IMR-90 (cell line): ENCODE results near the gene AAGAB. TPM values are rescaled to one million over a fixed set of nuclear protein-coding genes. Genes with fewer than 3 reads are reported as not detected.

Experiments used
- ATAC-seq: fragments of 200-7000 bp; cut with Tn5 transposase; 2 replicates; pipeline ENCODE4 v1.9.1; 2020; ENCODE audit warnings: low read depth, mild to moderate bottlenecking, moderate library complexity
- BruUV-seq: library from RNA; stranded (reverse); fragments of 400-500 nt; replicated peaks from 2 replicates; lab custom pipeline; 2021; lab: Mats Ljungman, UMichigan
- CTCF ChIA-PET: fragments of 300-600 bp; formaldehyde crosslinking; extraction: SDS; loops from one replicate; lab custom pipeline; 2021; ENCODE audit warnings: antibody characterized with exemption; lab: Yijun Ruan, JAX
- POLR2A ChIA-PET: fragments of 300-600 bp; sonication (Branson Sonifier 250); formaldehyde crosslinking; loops from one replicate; lab custom pipeline; 2022; ENCODE audit warnings: antibody characterized with exemption; ENCODE audit not compliant: unreplicated experiment; lab: Charles Lee
- DNase-seq: peaks from one replicate; pipeline ENCODE4 v3.0.0; 2013
- H2AFZ ChIP-seq: replicated peaks from 2 replicates; pipeline ENCODE3; 2013; ENCODE audit warnings: low read length, mild to moderate bottlenecking; ENCODE audit not compliant: poor library complexity
- H2AK5ac ChIP-seq: 2 replicates; pipeline ENCODE4 v1.6.1; 2013; ENCODE audit warnings: low read depth, low read length, inconsistent platforms
- H2AK9ac ChIP-seq: replicated peaks from 2 replicates; pipeline ENCODE3; 2013; ENCODE audit warnings: mild to moderate bottlenecking, low read depth, low read length, moderate library complexity; ENCODE audit not compliant: poor library complexity
- H2BK120ac ChIP-seq: 2 replicates; pipeline ENCODE4 v1.6.1; 2013; ENCODE audit warnings: low read depth, low read length, inconsistent platforms
- H2BK15ac ChIP-seq: 3 replicates; pipeline ENCODE4 v1.6.1; 2013; ENCODE audit warnings: low read depth, low read length, inconsistent platforms
- H2BK20ac ChIP-seq: 2 replicates; pipeline ENCODE4 v1.6.1; 2013; ENCODE audit warnings: low read depth, mild to moderate bottlenecking, inconsistent platforms, low read length, moderate library complexity
- H2BK5ac ChIP-seq: 2 replicates; pipeline ENCODE4 v1.6.1; 2013; ENCODE audit warnings: mild to moderate bottlenecking, low read depth, low read length, inconsistent platforms; ENCODE audit not compliant: poor library complexity, severe bottlenecking
- H3K14ac ChIP-seq: replicated peaks from 2 replicates; pipeline ENCODE4 v1.6.1; 2013; ENCODE audit warnings: low read depth, low read length, inconsistent platforms
- H3K18ac ChIP-seq: 2 replicates; pipeline ENCODE4 v1.6.1; 2013; ENCODE audit warnings: low read depth, low read length, control low read depth
- H3K23ac ChIP-seq: 2 replicates; pipeline ENCODE4 v1.6.1; 2013; ENCODE audit warnings: low read depth, low read length, inconsistent platforms
- H3K27ac ChIP-seq: 2 replicates; pipeline ENCODE4 v1.5.1; 2013; ENCODE audit warnings: mild to moderate bottlenecking, control low read depth, low read length; ENCODE audit not compliant: insufficient read depth
- H3K27me3 ChIP-seq: 2 replicates; pipeline ENCODE4 v1.6.1; 2013; ENCODE audit warnings: low read length; ENCODE audit not compliant: control insufficient read depth, insufficient read depth
- H3K36me3 ChIP-seq: 2 replicates; pipeline ENCODE4 v1.6.1; 2013; ENCODE audit warnings: low read length, mixed read lengths; ENCODE audit not compliant: control insufficient read depth, insufficient read depth
- H3K4ac ChIP-seq: 2 replicates; pipeline ENCODE4 v1.6.1; 2013; ENCODE audit warnings: low read depth, low read length, inconsistent platforms
- H3K4me1 ChIP-seq: 2 replicates; pipeline ENCODE4 v1.6.1; 2013; ENCODE audit warnings: low read length, mixed read lengths; ENCODE audit not compliant: control insufficient read depth, insufficient read depth
- H3K4me2 ChIP-seq: 2 replicates; pipeline ENCODE4 v1.6.1; 2013; ENCODE audit warnings: low read depth, mild to moderate bottlenecking, control low read depth, low read length, moderate library complexity
- H3K4me3 ChIP-seq: 2 replicates; pipeline ENCODE4 v1.5.1; 2013; ENCODE audit warnings: low read depth, mild to moderate bottlenecking, control low read depth, low read length, moderate library complexity; ENCODE audit not compliant: insufficient read depth
- H3K56ac ChIP-seq: 2 replicates; pipeline ENCODE4 v1.6.1; 2013; ENCODE audit warnings: low read length, inconsistent platforms; ENCODE audit not compliant: insufficient read depth; ENCODE audit errors: extremely low read depth
- H3K79me1 ChIP-seq, 2 experiments: 2 replicates each; pipeline ENCODE4 v1.6.1; 2013; ENCODE audit warnings: low read length in 2 of 2, inconsistent platforms in 1 of 2, low read depth in 1 of 2
- H3K9ac ChIP-seq: 2 replicates; pipeline ENCODE4 v1.6.1; 2013; ENCODE audit warnings: low read depth, low read length, control low read depth
- H3K9me1 ChIP-seq: 2 replicates; pipeline ENCODE4 v1.6.1; 2013; ENCODE audit warnings: low read length, inconsistent platforms; ENCODE audit not compliant: insufficient read depth
- H3K9me3 ChIP-seq: 2 replicates; pipeline ENCODE4 v1.6.1; 2013; ENCODE audit warnings: low read length; ENCODE audit not compliant: control insufficient read depth, insufficient read depth
- H4K20me1 ChIP-seq: 2 replicates; pipeline ENCODE4 v1.6.1; 2013; ENCODE audit warnings: low read length, inconsistent platforms; ENCODE audit not compliant: insufficient read depth
- H4K5ac ChIP-seq: 2 replicates; pipeline ENCODE4 v1.6.1; 2013; ENCODE audit warnings: mild to moderate bottlenecking, low read depth, low read length, control low read depth
- H4K8ac ChIP-seq, 2 experiments: 2 replicates each; pipeline ENCODE4 v1.6.1; 2013; ENCODE audit warnings: low read depth in 2 of 2, low read length in 2 of 2, control low read depth in 1 of 2, inconsistent platforms in 1 of 2
- H4K91ac ChIP-seq: 2 replicates; pipeline ENCODE4 v1.6.1; 2013; ENCODE audit warnings: low read depth, low read length, inconsistent platforms; ENCODE audit not compliant: insufficient read depth
- BHLHE40 ChIP-seq: fragments of 150-350 bp; IDR thresholded peaks from 2 replicates; pipeline ENCODE4 v1.6.1; 2016; ENCODE audit warnings: mild to moderate bottlenecking, low read depth, low read length
- CEBPB ChIP-seq: IDR thresholded peaks from 2 replicates; pipeline ENCODE4 v1.6.1; 2012; ENCODE audit warnings: low read depth, low read length, improper control_type of control experiment
- CHD1 ChIP-seq: IDR thresholded peaks from 2 replicates; pipeline ENCODE4 v1.6.1; 2012; ENCODE audit warnings: low read depth, low read length, improper control_type of control experiment
- CTCF ChIP-seq: conservative IDR thresholded peaks from 2 replicates; pipeline ENCODE4 v1.5.1; 2012; ENCODE audit warnings: mild to moderate bottlenecking, low read depth, low read length, improper control_type of control experiment
- FOS ChIP-seq: fragments of 150-350 bp; IDR thresholded peaks from 2 replicates; pipeline ENCODE4 v1.6.1; 2016; ENCODE audit warnings: low read depth, low read length
- MAFK ChIP-seq: IDR thresholded peaks from 2 replicates; pipeline ENCODE4 v1.6.1; 2012; ENCODE audit warnings: low read depth, low read length, improper control_type of control experiment
- MAZ ChIP-seq: IDR thresholded peaks from 2 replicates; pipeline ENCODE4 v1.6.1; 2012; ENCODE audit warnings: low read depth, mild to moderate bottlenecking, low read length, improper control_type of control experiment, moderate library complexity, borderline replicate concordance
- MXI1 ChIP-seq: IDR thresholded peaks from 2 replicates; pipeline ENCODE4 v1.6.1; 2012; ENCODE audit warnings: low read depth, mild to moderate bottlenecking, low read length, moderate library complexity, borderline replicate concordance
- NFE2L2 ChIP-seq: fragments of 150-350 bp; IDR thresholded peaks from 2 replicates; pipeline ENCODE4 v1.6.1; 2016; ENCODE audit warnings: low read depth, mild to moderate bottlenecking, low read length
- POLR2A ChIP-seq: IDR thresholded peaks from 2 replicates; pipeline ENCODE4 v1.6.1; 2012; ENCODE audit warnings: mild to moderate bottlenecking, low read depth, low read length
- RAD21 ChIP-seq: IDR thresholded peaks from 2 replicates; pipeline ENCODE4 v1.6.1; 2012; ENCODE audit warnings: low read length, improper control_type of control experiment
- RCOR1 ChIP-seq: IDR thresholded peaks from 2 replicates; pipeline ENCODE4 v1.6.1; 2012; ENCODE audit warnings: mild to moderate bottlenecking, low read length, improper control_type of control experiment; ENCODE audit not compliant: insufficient replicate concordance
- RFX5 ChIP-seq: IDR thresholded peaks from 2 replicates; pipeline ENCODE4 v1.8.0; 2012; ENCODE audit warnings: low read depth, mild to moderate bottlenecking, low read length, moderate library complexity
- SMC3 ChIP-seq: fragments of 150-350 bp; IDR thresholded peaks from 2 replicates; pipeline ENCODE4 v1.6.1; 2016; ENCODE audit warnings: low read depth, mild to moderate bottlenecking, antibody characterized with exemption, low read length, moderate library complexity
- WGBS, 2 experiments: methylation state at CpG; one replicate each; pipeline versions ENCODE4 v1.1.5 to v1.1.7; 2013; ENCODE audit warnings: missing lambda C conversion rate in 2 of 2; ENCODE audit not compliant: insufficient read length in 1 of 2; ENCODE audit errors: extremely low coverage in 2 of 2; 5-methylcytosine and 5-hydroxymethylcytosine counted together
- dilution Hi-C: fragments of 300-500 bp; cut with HindIII; formaldehyde crosslinking; loops from one replicate; pipeline ENCODE4 v1.14.3; 2018; ENCODE audit warnings: low sequenced_read_pairs; ENCODE audit not compliant: unreplicated experiment
- in situ Hi-C: fragments of 300-500 bp; cut with MboI; formaldehyde crosslinking; loops from 3 replicates; pipeline ENCODE4 v1.14.3; 2019; ENCODE audit warnings: low sequenced_read_pairs, inconsistent platforms, mixed read lengths
- intact Hi-C: fragments of 100-400 bp; cut with micrococcal nuclease; formaldehyde crosslinking; loops from 2 replicates; pipeline ENCODE4 v1.10.0; 2022
- polyA plus RNA-seq, 3 experiments: library from polyadenylated mRNA; depleted of rRNA; stranded (reverse); fragments of >200 nt; gene quantifications; 2 replicates each; pipeline ENCODE4 v1.2.3, GENCODE V29; 2012; ENCODE audit warnings: low replicate concordance in 1 of 3
- total RNA-seq: library from RNA; depleted of rRNA; stranded (reverse); fragments of >200 nt; gene quantifications from 2 replicates; pipeline ENCODE4 v1.2.3, GENCODE V29; 2012
- TF ChIP-seq, protein P1 (sequence below): fragments of 150-350 bp; IDR thresholded peaks from 2 replicates; pipeline ENCODE4 v1.6.1; 2016; ENCODE audit warnings: low read depth, mild to moderate bottlenecking, low read length, moderate library complexity, borderline replicate concordance

The AAGAB gene
- total and polyA plus RNA-seq, 2 of the 4 experiments (the other 2 are of a cell fraction), result 26.1 to 69.7 TPM

- Histone ChIP-seq H3K9me1 (peaks cover 40% of the 10 kb centered on the region), H2BK15ac (no peak overlapping the region), H3K18ac (no peak overlapping the region), H3K9ac (no peak overlapping the region), H3K56ac (no peak overlapping the region), H3K23ac (no peak overlapping the region), H3K4me3 (no peak overlapping the region), H3K36me3 (peaks cover 47% of the 10 kb centered on the region), H2AFZ (no peak overlapping the region), H4K5ac (0 out of 2 replicates have a peak overlapping the region, but pooled peaks have one; percentile 15), H3K79me1 (peaks cover 44 to 91% of the 10 kb centered on the region in 2 experiments), H2BK120ac (no peak overlapping the region), H2AK5ac (peak overlapping the region; percentile 55; the same call in 1 of the 2 replicates), H4K8ac (peak overlapping the region; percentile 2 to 16; a peak in 2 of 4 replicates), H3K27me3 (no peaks in the 10 kb centered on the region), H4K91ac (no peak overlapping the region), H2BK20ac (no peak overlapping the region), H2BK5ac (peak overlapping the region; percentile 15), H3K27ac (peak overlapping the region; percentile 25; the same call in 1 of the 2 replicates), H3K4me2 (no peak overlapping the region), H2AK9ac (no peak overlapping the region), H3K4me1 (peaks cover 29% of the 10 kb centered on the region), H3K4ac (peak overlapping the region; percentile 23; the same call in 1 of the 2 replicates), H4K20me1 (peaks cover 38% of the 10 kb centered on the region), H3K9me3 (no peaks in the 10 kb centered on the region; the same call in 1 of the 2 replicates), H3K14ac (no peak overlapping the region; the same call in 1 of the 2 replicates)
- ChIA-PET POLR2A (no interaction called here), CTCF (interaction anchor here (0.6 kb wide), 1 partner anchor 231 kb away, joined by 3 read pairs; no protein-coding TSS in a partner anchor)
- dilution Hi-C loops, result no loop called here
- BruUV-seq, result no TSS peak
- intact Hi-C loops, result no loop called here
- ATAC-seq, result no peak; the same call in 1 of the 2 replicates
- in situ Hi-C loops, result no loop called here
- no peak for DNase-seq
- 100% methylated on average over 2 of the region's 8 CpGs; no CpG with 5 or more reads in 1 of the 2 experiments for WGBS, 2 experiments
- TF ChIP-seq CHD1 (no peak), MAZ (no peak), RFX5 (no peak), FOS (no peak), NFE2L2 (no peak), RCOR1 (no peak), CEBPB (no peak), SMC3 (no peak), POLR2A (no peak), BHLHE40 (no peak), MAFK (no peak), MXI1 (no peak), CTCF (no peak), RAD21 (no peak)
- TF ChIP-seq, protein P1, sequence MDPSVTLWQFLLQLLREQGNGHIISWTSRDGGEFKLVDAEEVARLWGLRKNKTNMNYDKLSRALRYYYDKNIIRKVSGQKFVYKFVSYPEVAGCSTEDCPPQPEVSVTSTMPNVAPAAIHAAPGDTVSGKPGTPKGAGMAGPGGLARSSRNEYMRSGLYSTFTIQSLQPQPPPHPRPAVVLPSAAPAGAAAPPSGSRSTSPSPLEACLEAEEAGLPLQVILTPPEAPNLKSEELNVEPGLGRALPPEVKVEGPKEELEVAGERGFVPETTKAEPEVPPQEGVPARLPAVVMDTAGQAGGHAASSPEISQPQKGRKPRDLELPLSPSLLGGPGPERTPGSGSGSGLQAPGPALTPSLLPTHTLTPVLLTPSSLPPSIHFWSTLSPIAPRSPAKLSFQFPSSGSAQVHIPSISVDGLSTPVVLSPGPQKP, result no peak
Observed at GRCh38 chr15:67157521-67158252, 96.8 kb downstream of the AAGAB start.
